HFFc6 (cell line): Measurements from ENCODE around the gene TAS2R4. TPM values are rescaled to one million over a fixed set of nuclear protein-coding genes. Genes with fewer than 3 reads are reported as not detected.
A peak's percentile ranks its signal among the peaks of the same experiment; 100 is the strongest.

Source experiments
- DNase-seq: peaks from one replicate; pipeline ENCODE4 v3.0.0-alpha.2; 2018
- H3K27ac Mint-ChIP-seq: 2 replicates; pipeline ENCODE4 v1.8.0; 2020; ENCODE audit warnings: mild to moderate bottlenecking, mixed read lengths
- H3K27me3 Mint-ChIP-seq: 2 replicates; pipeline ENCODE4 v1.8.0; 2021; ENCODE audit warnings: mild to moderate bottlenecking, moderate library complexity, mixed read lengths; ENCODE audit not compliant: insufficient read depth
- H3K36me3 Mint-ChIP-seq: 2 replicates; pipeline ENCODE4 v1.8.0; 2021; ENCODE audit warnings: low read depth, mixed read lengths
- H3K4me1 Mint-ChIP-seq: 2 replicates; pipeline ENCODE4 v1.8.0; 2020; ENCODE audit warnings: low read depth, mixed read lengths
- H3K4me3 Mint-ChIP-seq: 2 replicates; pipeline ENCODE4 v1.8.0; 2020; ENCODE audit warnings: mild to moderate bottlenecking, moderate library complexity, mixed read lengths
- H3K9me3 Mint-ChIP-seq: 2 replicates; pipeline ENCODE4 v1.8.0; 2020; ENCODE audit warnings: mild to moderate bottlenecking, mixed read lengths
- CTCF ChIP-seq: fragments of 200-600 bp; sonication (generic); IDR thresholded peaks from 2 replicates; pipeline ENCODE4 v1.5.0; 2021; ENCODE audit warnings: antibody characterized with exemption, mild to moderate bottlenecking
- long read RNA-seq: library from polyadenylated mRNA; unstranded; transcript quantifications from one replicate; pipeline ENCODE4 v2.0.0, GENCODE V29; 2019
- total RNA-seq, 6 experiments: library from RNA; stranded (reverse); fragmentation: NEBNext Ultra II Directional; extraction: Animal tissue kit (Norgen Biotek cat#: 25700); gene quantifications; 2 replicates in 1 of 6; 3 replicates in 5 of 6; pipeline ENCODE4 v1.2.3, GENCODE V29; 2021

Gene TAS2R4, protein sequence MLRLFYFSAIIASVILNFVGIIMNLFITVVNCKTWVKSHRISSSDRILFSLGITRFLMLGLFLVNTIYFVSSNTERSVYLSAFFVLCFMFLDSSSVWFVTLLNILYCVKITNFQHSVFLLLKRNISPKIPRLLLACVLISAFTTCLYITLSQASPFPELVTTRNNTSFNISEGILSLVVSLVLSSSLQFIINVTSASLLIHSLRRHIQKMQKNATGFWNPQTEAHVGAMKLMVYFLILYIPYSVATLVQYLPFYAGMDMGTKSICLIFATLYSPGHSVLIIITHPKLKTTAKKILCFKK
- under 1 TPM in 3 of 6 experiments, not detected in 3; 0.07 to 0.12 (median 0.07) TPM for total RNA-seq
- long read RNA-seq: 0 reads

GRCh38 chr7:141776374-141776773 lies at the start of gene TAS2R4:
TAS2R4 (plus strand) TSS chr7:141776674; CDS start chr7:141778489, 1,815 bp downstream.
- TF ChIP-seq CTCF: no peak
- Mint-ChIP-seq H3K27me3 (peaks cover 1% of the 10 kb centered on the region), H3K36me3 (peaks cover 8% of the 10 kb centered on the region), H3K27ac (no peak within 1 kb of the TSS), H3K4me1 (no peaks in the 10 kb centered on the region), H3K9me3 (no peaks in the 10 kb centered on the region), H3K4me3 (no peak within 1 kb of the TSS)
- no peak for DNase-seq

DNA sequence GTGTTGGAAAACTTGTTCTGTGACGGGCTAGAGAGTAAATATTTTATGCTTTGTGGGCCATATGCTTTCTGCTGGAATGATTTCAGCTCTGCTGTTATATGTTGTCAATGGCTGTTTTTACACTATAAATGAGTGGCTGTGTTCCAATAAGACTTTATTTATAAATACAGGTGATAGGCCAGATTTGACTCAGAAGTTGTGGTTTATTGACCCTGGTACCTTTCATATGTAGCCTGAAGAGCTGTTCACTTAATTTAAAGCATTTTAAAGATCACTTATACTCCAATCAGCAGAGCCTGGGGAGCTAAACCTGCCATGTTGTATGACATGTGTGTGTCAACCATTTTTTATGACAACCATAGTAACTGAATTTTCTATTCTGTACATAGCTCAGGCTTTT lies 47.5 kb upstream of the TAS2R4 start:
- Mint-ChIP-seq H3K4me3 (no peak overlapping the region), H3K27me3 (peaks cover 14% of the 10 kb centered on the region), H3K27ac (no peak overlapping the region), H3K4me1 (no peaks in the 10 kb centered on the region), H3K9me3 (no peaks in the 10 kb centered on the region), H3K36me3 (no peaks in the 10 kb centered on the region)
- no peak for TF ChIP-seq CTCF
- no peak for DNase-seq

DNA sequence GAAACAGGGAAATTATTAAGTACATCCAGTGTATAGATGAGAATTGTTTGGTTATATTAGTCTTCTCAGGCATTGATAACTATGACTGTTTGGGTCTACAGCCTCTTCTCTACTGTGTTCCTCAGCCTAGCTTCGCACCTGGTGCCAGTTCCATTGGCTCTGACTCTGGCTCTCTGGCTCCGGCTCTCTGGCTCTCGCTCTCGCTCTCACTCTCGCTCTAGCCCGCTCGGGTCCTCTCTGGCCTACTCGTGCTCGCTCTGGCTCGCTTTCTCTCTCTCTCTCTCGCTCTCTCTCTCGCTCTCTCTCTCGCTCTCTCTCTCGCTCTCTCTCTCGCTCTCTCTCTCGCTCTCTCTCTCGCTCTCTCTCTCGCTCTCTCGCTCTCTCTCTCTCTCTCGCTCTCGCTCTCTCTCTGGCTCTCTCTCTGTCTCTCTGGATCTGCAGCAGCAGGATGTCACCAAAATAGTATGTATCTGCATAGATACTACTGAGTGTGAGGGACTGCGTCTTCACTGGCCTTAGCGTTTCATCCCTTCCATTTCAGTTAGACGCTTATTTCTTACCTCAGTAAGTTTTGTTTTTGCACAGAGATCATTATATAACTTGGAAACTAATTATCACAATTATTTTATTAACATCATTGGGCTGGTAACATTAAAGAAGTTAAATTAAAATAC lies 44.9 kb upstream of the TAS2R4 start:
- no peak for DNase-seq

GRCh38 chr7:141737118-141737835 lies 39.2 kb upstream of the TAS2R4 start:
- Mint-ChIP-seq H3K27me3 (no peaks in the 10 kb centered on the region), H3K9me3 (no peaks in the 10 kb centered on the region), H3K4me1 (peaks cover 32% of the 10 kb centered on the region), H3K27ac (peak overlapping the region; percentile 97), H3K36me3 (peaks cover 18% of the 10 kb centered on the region), H3K4me3 (peak overlapping the region; percentile 99)
- no peak for TF ChIP-seq CTCF
- DNase-seq: no peak

More for the DNA sequence above, 44.9 kb upstream of the TAS2R4 start:
- no peaks in the 10 kb centered on the region for H3K9me3 Mint-ChIP-seq
- H3K36me3 Mint-ChIP-seq: no peaks in the 10 kb centered on the region
- H3K4me3 Mint-ChIP-seq: no peak overlapping the region
- TF ChIP-seq CTCF: no peak
- peaks cover 10% of the 10 kb centered on the region for H3K27me3 Mint-ChIP-seq
- H3K27ac Mint-ChIP-seq: no peak overlapping the region
- H3K4me1 Mint-ChIP-seq: no peaks in the 10 kb centered on the region

DNA sequence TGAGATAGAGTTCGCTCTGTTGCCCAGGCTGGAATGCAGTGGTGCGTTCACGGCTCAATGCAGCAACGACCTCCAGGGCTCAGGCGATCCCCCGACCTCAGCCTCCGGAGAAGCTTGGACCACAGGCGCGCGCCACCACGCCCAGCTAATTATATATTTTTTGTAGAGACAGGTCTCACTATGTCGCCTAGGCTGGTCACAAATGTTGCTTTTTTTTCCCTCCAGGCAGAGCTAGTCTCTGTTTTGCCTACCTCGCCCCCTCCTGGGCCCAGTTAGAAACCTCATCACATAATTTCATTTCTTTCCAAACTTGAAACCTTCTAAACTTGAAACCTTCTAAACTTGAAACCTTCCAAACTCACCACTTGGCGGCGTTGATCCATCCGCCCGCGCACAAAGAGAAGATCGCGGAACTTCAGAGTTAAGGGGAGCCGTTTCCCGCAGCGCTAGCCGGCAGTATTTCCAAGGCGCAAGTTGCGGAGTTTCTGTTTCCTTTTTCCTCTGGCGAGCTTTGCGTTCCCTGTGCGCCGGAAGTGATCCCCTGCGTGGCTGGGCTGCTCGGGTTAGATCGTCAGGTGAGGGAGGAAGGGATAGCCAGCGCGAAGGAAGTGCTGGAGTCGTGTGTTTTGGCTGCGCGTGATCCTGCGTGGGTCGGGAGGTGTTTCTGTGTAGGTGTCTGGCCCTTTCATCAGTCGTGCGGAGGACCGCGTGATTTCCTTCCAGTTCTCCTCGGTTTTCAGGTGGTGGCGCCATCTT lies 38.5 kb upstream of the TAS2R4 start, which contains the start of gene SSBP1:
SSBP1 (plus strand) TSS at position 523 of the 756 bp plus-strand sequence. CDS start 809 bp downstream, outside the sequence.
- TF ChIP-seq CTCF: peak; percentile 86
- H3K27me3 Mint-ChIP-seq: no peaks in the 10 kb centered on the region
- DNase-seq: peak; percentile 94
- peak within 1 kb of the TSS; percentile 99 for H3K4me3 Mint-ChIP-seq
- H3K4me1 Mint-ChIP-seq: peaks cover 32% of the 10 kb centered on the region
- H3K36me3 Mint-ChIP-seq: peaks cover 24% of the 10 kb centered on the region
- no peaks in the 10 kb centered on the region for H3K9me3 Mint-ChIP-seq
- H3K27ac Mint-ChIP-seq: peak within 1 kb of the TSS; percentile 97
